SK-MEL-5 (cell line): ENCODE measurements around the gene TLR8. TPM values are rescaled to one million over a fixed set of nuclear protein-coding genes. Genes with fewer than 3 reads are reported as not detected.
"Not testable (repeated sequence)": the region's sequence is repeated elsewhere in the genome, so short reads cannot be mapped to it uniquely, and the experiment has no call there.

Source experiments
- DNase-seq: peaks from one replicate; pipeline ENCODE4 v3.0.0-alpha.2; 2016; ENCODE audit warnings: low read depth, low spot score
- in situ Hi-C: cut with HindIII; loops from 2 replicates; pipeline ENCODE4 v1.10.0; 2016; ENCODE audit warnings: low sequenced_read_pairs, high pct_unique_total_duplicates, low pct_unique_long_range_greater_than_20kb
- total RNA-seq: library from RNA; depleted of rRNA; stranded (reverse); fragments of >200 nt; shearing (Covaris generic); gene quantifications from 2 replicates; pipeline ENCODE4 v1.2.3, GENCODE V29; 2014

The TLR8 gene
- total RNA-seq, 1 experiment from 2014 or later: not detected

DNA sequence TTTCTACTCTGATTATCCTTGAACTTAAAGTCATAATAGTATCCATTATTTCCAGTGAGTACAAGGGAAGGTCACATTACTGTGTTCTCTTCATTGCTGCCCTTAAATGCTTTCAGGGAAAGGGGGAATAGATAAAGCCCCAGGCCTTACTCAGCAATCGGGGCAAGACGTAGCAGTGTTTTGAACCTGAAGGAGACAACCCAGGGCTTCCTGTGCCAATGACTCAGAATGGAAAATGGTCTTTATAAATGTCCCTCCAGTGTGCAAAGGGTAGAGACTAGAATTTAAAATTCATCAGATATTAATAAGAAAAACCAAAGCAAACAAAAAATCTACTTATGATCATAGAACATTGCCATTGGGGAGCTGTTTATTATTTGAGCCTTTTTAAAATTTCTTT lies 23.7 kb downstream of the TLR8 start:
- peak; percentile 13 for DNase-seq
- in situ Hi-C loops: no loop called here

- DNase-seq: no peak
- in situ Hi-C loops: no loop called here
Observed at GRCh38 chrX:12932244-12932643, 25.8 kb downstream of the TLR8 start.

GRCh38 chrX:12934850-12935249 lies 28.4 kb downstream of the TLR8 start:
- no peak for DNase-seq
- in situ Hi-C loops: no loop called here

DNA sequence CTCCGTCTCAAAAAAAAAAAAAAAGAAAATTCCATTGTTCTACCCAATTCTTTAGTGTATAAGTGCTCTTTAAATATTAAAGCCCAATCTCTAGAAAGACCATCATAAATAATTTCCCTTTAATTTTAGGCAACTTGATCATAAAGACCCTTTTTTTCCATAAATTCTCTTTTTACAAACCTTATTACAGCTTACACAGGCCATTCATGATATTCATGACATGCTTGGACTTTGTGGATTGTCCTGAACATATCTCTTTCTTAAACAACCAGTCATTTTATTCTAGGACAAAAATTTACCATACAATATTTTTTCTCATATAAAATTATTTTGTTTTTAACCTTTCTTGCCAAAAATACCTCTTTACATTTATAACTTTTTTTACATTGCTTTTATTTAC lies 30.5 kb downstream of the TLR8 start:
- DNase-seq: no peak
- in situ Hi-C loops: no loop called here

- not testable (repeated sequence) for DNase-seq
Observed at GRCh38 chrX:12940471-12940870, 34.1 kb downstream of the TLR8 start.

DNA sequence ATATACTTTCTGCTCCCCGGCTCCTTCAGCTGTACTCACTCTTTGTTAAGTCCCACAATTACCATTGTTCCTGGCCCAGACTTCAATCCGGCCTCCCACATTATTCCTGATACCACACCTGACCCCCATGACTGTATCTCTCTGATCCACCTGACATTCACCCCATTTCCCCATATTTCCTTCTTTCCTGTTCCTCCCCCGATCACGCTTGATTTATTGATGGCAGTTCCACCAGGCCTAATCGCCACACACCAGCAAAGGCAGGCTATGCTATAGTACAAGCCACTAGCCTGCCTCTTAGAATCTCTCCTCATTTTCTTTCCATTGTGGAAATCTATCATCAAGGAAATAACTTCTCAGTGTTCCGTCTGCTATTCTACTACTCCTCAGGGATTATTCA lies 37.2 kb downstream of the TLR8 start:
- DNase-seq, in situ Hi-C loops: not testable (repeated sequence)

More at GRCh38 chrX:12940471-12940870, 34.1 kb downstream of the TLR8 start:
- in situ Hi-C loops: not testable (repeated sequence)

DNA sequence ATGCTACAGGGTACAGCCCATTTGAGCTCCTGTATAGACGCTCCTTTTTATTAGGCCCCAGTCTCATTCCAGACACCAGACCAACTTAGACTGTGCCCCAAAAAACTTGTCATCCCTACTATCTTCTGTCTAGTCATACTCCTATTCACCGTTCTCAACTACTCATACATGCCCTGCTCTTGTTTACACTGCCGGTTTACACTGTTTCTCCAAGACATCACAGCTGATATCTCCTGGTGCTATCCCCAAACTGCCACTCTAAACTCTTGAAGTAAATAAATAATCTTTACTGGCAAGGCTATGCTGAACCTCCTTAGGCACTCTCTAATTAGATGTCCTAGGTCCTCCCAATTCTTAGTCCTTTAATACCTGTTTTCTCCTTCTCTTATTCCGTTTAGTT lies 38.0 kb downstream of the TLR8 start:
- DNase-seq, in situ Hi-C loops: not testable (repeated sequence)

- DNase-seq: no peak
- in situ Hi-C loops: no loop called here
Observed at GRCh38 chrX:12945494-12945893, 39.1 kb downstream of the TLR8 start.

- in situ Hi-C loops: no loop called here
- DNase-seq: peak; percentile 26
Observed at GRCh38 chrX:12946406-12946805, 40.0 kb downstream of the TLR8 start.

DNA sequence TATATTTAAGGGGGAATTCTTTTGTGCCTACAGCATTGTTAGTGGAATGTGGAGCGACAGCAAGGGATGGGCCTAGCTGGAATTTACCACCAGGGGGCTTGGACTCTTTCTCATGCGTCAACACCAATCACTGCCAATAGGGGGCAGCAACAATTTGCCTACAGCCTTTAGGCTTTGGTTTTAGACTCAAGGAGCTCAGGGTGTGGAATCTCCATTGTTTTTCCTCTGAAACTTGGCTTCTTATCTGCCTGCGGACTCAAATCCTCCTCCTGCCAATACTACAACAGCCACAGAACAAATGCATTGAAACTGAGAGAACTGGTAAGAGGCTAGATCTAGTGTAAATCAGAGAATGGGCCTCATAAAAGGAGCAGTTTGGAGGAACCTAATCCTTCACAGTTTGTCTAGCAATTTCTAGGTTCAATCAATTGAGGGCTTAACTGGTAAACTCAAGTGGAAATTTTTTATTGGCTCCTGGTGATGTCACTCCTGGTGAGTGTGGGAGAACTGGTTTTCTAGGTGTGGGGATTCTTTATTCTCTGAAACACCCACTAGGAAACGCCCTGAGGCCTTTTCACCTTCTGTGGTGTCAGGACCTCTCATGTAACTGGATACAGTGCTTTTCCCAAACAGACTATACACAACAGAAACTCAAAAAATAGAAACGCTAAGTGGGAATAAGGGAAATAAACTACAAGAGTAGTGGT lies 40.6 kb downstream of the TLR8 start:
- in situ Hi-C loops: no loop called here
- peak; percentile 82 for DNase-seq

DNA sequence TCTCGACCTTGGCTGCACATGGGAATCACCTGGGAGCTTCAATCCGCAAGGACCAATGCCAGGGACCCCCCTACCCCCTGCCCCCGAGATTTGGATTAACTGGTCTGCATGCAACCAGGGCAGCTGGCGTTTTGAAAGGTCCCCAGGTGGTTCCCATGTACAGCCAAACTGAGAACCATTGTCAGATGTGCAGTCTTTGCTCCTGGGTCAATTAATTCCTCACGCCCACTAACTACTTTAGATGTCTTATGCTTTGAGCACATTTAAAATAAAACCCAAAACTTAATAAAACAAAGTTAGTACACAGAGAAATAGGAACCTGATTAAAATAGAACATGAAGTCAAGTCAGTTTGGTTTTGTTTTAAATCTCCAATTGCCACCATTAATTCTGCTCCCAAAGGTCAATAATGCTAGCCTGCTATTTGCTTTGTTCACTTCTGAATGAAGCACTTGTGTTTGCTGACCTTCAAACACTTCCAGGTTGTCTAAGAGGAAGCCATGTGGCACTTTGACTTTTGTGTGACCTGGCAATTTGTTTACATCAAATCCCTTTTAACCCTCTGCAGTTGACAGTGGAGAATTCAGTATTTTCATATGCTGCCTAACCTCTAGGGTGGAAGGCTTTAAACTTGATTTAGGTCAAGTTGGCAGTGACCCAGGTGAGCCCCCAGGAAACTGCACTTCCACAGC lies 41.3 kb downstream of the TLR8 start:
- in situ Hi-C loops: no loop called here
- DNase-seq: peak; percentile 35

- in situ Hi-C loops: no loop called here
- DNase-seq: no peak
Observed at GRCh38 chrX:12948495-12948894, 42.1 kb downstream of the TLR8 start.

DNA sequence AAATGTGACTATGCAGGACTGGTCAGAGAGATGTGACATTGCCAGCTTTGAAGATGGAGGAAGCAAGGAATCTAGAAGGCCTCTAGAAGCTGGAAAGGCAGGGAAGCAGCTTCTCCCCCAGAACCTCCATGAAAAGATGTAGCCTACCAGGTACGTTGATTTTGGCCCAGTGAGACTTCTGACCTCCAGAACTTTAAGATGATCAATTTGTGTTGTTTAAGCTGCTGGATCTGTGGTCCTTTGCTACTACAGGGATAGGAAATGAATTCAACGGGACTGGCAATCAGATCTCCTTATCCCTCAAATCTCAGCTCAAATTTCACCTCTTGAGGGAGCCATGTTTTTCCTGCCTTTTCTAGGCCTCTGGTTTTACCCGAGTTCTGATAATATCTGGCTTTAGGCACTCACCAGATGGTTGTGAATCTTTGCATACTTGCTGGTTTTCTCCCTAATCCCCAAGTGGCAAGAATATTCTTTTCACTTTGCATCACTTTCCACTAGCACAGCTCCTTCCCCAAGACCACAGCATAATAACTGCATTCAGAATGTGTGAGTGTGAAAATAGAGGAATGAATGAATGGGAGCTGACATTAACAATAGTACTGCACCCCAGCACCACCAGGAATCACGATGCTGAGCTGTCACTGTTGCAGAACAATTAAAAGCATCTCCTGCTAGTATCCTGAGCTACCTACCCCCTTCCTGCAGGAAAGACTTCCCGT lies 42.9 kb downstream of the TLR8 start:
- in situ Hi-C loops: no loop called here
- DNase-seq: no peak

- in situ Hi-C loops: no loop called here
Observed at GRCh38 chrX:12949927-12950656, 43.7 kb downstream of the TLR8 start.

DNA sequence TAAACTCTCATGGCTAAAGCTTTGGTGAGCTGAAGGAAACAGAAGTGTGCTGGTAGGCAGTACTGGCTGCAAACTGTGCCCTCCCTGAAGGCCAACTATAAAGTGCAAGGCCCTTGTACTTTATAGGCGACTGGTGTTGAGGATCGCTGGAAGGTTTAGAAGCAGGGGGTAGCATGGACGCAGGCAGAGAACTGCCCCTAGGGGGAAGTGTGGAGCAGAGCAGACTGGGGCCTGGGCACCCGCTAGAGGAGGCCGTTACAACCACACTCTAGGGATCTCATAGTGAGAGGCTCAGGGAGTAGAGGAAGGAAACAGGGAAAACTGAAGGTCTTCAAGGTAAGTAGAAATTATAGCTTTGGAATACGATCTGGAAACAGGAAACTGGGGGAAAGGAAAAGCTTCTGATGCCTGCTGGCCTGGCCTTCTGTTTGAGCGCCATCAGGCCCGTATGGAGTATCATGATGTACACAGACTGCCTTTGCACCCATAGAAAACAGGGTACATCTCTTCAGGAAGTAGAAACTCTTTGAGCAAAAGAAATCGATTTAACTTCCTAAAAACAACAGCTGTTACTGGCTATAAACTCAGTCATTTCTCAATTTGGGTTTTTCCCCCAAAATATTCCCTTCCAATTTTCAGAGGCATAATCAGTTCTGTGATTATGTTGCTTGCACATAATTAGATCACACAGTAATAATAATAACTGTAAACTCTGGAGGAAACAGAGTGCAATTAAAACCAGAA lies 44.6 kb downstream of the TLR8 start:
- peak; percentile 19 for DNase-seq
- in situ Hi-C loops: no loop called here

More at GRCh38 chrX:12949927-12950656, 43.7 kb downstream of the TLR8 start:
- peak; percentile 68 for DNase-seq

GRCh38 chrX:12951595-12951975 lies 45.2 kb downstream of the TLR8 start:
- DNase-seq: no peak
- in situ Hi-C loops: no loop called here

DNA sequence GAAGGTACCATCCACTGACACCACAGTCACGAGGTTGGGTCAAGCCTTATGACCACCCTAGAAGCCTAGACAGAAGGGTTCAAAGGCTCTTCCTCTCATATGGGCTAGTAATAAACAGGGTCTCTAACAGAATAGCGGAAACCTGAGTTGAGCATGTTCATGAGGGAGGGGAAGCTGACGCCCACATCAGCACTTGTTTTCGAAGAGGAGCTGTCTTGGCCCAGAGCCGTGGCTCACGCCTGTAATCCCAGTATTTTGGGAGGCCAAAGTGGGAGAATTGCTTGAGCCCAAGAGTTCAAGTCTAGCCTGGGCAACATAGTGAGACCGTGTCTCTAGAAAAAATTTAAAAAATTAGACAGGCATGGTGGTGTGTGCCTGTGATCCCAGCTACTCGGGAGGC lies 47.0 kb downstream of the TLR8 start:
- in situ Hi-C loops: no loop called here
- no peak for DNase-seq
